HepG2 (cell line): ENCODE results near the gene GNPAT. TPM values are rescaled to one million over a fixed set of nuclear protein-coding genes. Genes with fewer than 3 reads are reported as not detected.

Source experiments
- ATAC-seq: fragments of 200-7000 bp; cut with Tn5 transposase; 3 replicates; pipeline ENCODE4 v1.9.1; 2020; ENCODE audit warnings: mild to moderate bottlenecking, moderate library complexity
- BruUV-seq: library from RNA; stranded (reverse); fragments of 400-500 nt; replicated peaks from 2 replicates; lab custom pipeline; 2021; lab: Mats Ljungman, UMichigan
- CTCF ChIA-PET: fragments of 300-600 bp; formaldehyde crosslinking; extraction: SDS; loops from one replicate; lab custom pipeline; 2021; ENCODE audit warnings: low total read pairs, inconsistent platforms, low intra/inter-chr PET ratio; lab: Yijun Ruan, JAX
- POLR2A ChIA-PET: fragments of 350-600 bp; sonication (Branson Sonifier 250); formaldehyde crosslinking; loops from one replicate; lab custom pipeline; 2020; ENCODE audit warnings: antibody characterized with exemption, inconsistent platforms; lab: Yijun Ruan, JAX
- DNase-seq: peaks from one replicate; pipeline ENCODE4 v3.0.0-alpha.2; 2015; ENCODE audit warnings: low spot score
- FAIRE-seq: peaks from 3 replicates; lab custom pipeline; 2011; peaks lifted over from hg19 to GRCh38; lab: Jason Lieb, UNC
- H2AFZ ChIP-seq: one replicate; pipeline ENCODE4 v1.6.1; 2011; ENCODE audit warnings: low read length, inconsistent platforms
- H3K27ac ChIP-seq: fragments of 300-600 bp; 3 replicates; pipeline ENCODE4 v1.8.0; 2011; ENCODE audit warnings: mixed run types, mild to moderate bottlenecking, mixed read lengths, low read length, inconsistent platforms; ENCODE audit not compliant: insufficient read depth; ENCODE audit errors: extremely low read length
- H3K27me3 ChIP-seq, 2 experiments: fragments of 200-600 bp in 1 of 2; 2 replicates in 1 of 2; 3 replicates in 1 of 2; pipeline versions ENCODE4 v1.6.0 to v1.8.0; 2011; ENCODE audit warnings: low read length in 2 of 2, mild to moderate bottlenecking in 2 of 2, moderate library complexity in 2 of 2, inconsistent platforms in 1 of 2; ENCODE audit not compliant: insufficient read depth in 2 of 2, control insufficient read depth in 1 of 2
- H3K36me3 ChIP-seq, 2 experiments: fragments of 200-600 bp in 1 of 2; replicated peaks in 1 of 2; 2 replicates in 1 of 2; 3 replicates in 1 of 2; pipeline versions ENCODE4 v1.5.1 to v1.8.0; 2011; ENCODE audit warnings: low read length in 2 of 2, inconsistent platforms in 1 of 2; ENCODE audit not compliant: insufficient read depth in 2 of 2, control insufficient read depth in 1 of 2
- H3K4me1 ChIP-seq: 2 replicates; pipeline ENCODE4 v1.5.1; 2012; ENCODE audit warnings: low read length, inconsistent platforms; ENCODE audit not compliant: insufficient read depth
- H3K4me2 ChIP-seq: 2 replicates; pipeline ENCODE4 v1.6.0; 2011; ENCODE audit warnings: low read depth, low read length, inconsistent platforms
- H3K4me3 ChIP-seq, 3 experiments: fragments of 200-600 bp in 1 of 3; sonication (generic), shearing (Covaris generic) in 1 of 3; replicated peaks in 1 of 3; 2 replicates each; pipeline ENCODE4 v1.5.1; 2011 to 2016; ENCODE audit warnings: low read length in 3 of 3, inconsistent platforms in 2 of 3, low read depth in 2 of 3, mild to moderate bottlenecking in 2 of 3, control low read depth in 1 of 3, mixed read lengths in 1 of 3; ENCODE audit not compliant: insufficient read depth in 1 of 3
- H3K79me2 ChIP-seq: one replicate; pipeline ENCODE4 v1.6.1; 2011; ENCODE audit warnings: low read length, inconsistent platforms; ENCODE audit not compliant: insufficient read depth
- H3K9ac ChIP-seq: 2 replicates; pipeline ENCODE4 v1.6.0; 2011; ENCODE audit warnings: mild to moderate bottlenecking, low read depth, low read length, inconsistent platforms; ENCODE audit not compliant: insufficient read depth
- H3K9me3 ChIP-seq: 2 replicates; pipeline ENCODE4 v1.5.1; 2012; ENCODE audit warnings: mild to moderate bottlenecking, low read length
- H4K20me1 ChIP-seq: 2 replicates; pipeline ENCODE4 v1.6.0; 2011; ENCODE audit warnings: inconsistent platforms, mild to moderate bottlenecking, low read length, moderate library complexity; ENCODE audit not compliant: insufficient read depth
- AFF4 ChIP-seq: sonication (generic); formaldehyde crosslinking; IDR thresholded peaks from 2 replicates; pipeline ENCODE4 v1.4.0; 2020; ENCODE audit warnings: missing genetic modification reagents
- DPF2 ChIP-seq: sonication (generic); formaldehyde crosslinking; IDR thresholded peaks from 2 replicates; pipeline ENCODE4 v1.4.0; 2020; ENCODE audit warnings: mild to moderate bottlenecking, low read depth, missing genetic modification reagents, borderline replicate concordance
- HHEX ChIP-seq: IDR thresholded peaks from 2 replicates; pipeline ENCODE4 v1.6.1; 2016; ENCODE audit warnings: control low read depth
- MAZ ChIP-seq, 2 experiments: sonication (generic) in 1 of 2; formaldehyde crosslinking in 1 of 2; IDR thresholded peaks; 2 replicates each; pipeline versions ENCODE4 v1.5.0 to v1.6.1; 2012 to 2020; ENCODE audit warnings: low read depth in 2 of 2, mild to moderate bottlenecking in 2 of 2, borderline replicate concordance in 1 of 2, improper control_type of control experiment in 1 of 2, low read length in 1 of 2, missing genetic modification reagents in 1 of 2, moderate library complexity in 1 of 2
- MXI1 ChIP-seq: IDR thresholded peaks from 3 replicates; pipeline ENCODE4 v1.6.1; 2012; ENCODE audit warnings: low read depth, low read length, inconsistent platforms, borderline replicate concordance
- ZNF292 ChIP-seq: sonication (generic); formaldehyde crosslinking; IDR thresholded peaks from 2 replicates; pipeline ENCODE4 v1.8.1; 2022; ENCODE audit warnings: mild to moderate bottlenecking, low read depth, missing genetic modification reagents, borderline replicate concordance
- ZNF614 ChIP-seq: IDR thresholded peaks from 2 replicates; pipeline ENCODE4 v1.6.1; 2018; ENCODE audit warnings: missing biosample characterization, missing genetic modification reagents, inconsistent platforms, borderline replicate concordance
- ZNF790 ChIP-seq: sonication (generic); formaldehyde crosslinking; IDR thresholded peaks from 2 replicates; pipeline ENCODE4 v1.8.0; 2022; ENCODE audit warnings: missing genetic modification reagents, mild to moderate bottlenecking, borderline replicate concordance
- WGBS: methylation state at CpG from one replicate; pipeline ENCODE4 v1.1.6; 2017; ENCODE audit warnings: low lambda C conversion rate; 5-methylcytosine and 5-hydroxymethylcytosine counted together
- in situ Hi-C: cut with HindIII; loops from 2 replicates; pipeline ENCODE4 v1.10.0; 2017; ENCODE audit warnings: low pct_unique_long_range_greater_than_20kb; ENCODE audit not compliant: extremely low pct_ligation_motif_present
- intact Hi-C: fragments of 100-400 bp; cut with micrococcal nuclease; formaldehyde crosslinking; loops from one replicate; pipeline ENCODE4 v1.10.0; 2022; ENCODE audit not compliant: unreplicated experiment
- polyA plus RNA-seq, 8 experiments: library from polyadenylated mRNA; depleted of rRNA in 3 of 8; stranded (reverse) in 7 of 8; unstranded in 1 of 8; fragments of >200 nt; fragmentation: Illumina TruSeq in 4 of 8; extraction: Trizol in 4 of 8; gene quantifications; 2 replicates each; pipeline versions ENCODE4 v1.2.1 to v1.2.3, GENCODE V29; 2011 to 2016; ENCODE audit warnings: low read depth in 4 of 8, missing spikeins in 1 of 8, mixed read lengths in 1 of 8; ENCODE audit not compliant: insufficient read depth in 1 of 8
- total RNA-seq, 5 experiments: library from RNA; depleted of rRNA; stranded (reverse); fragments of >200 nt; fragmentation: Illumina TruSeq; extraction: Trizol; gene quantifications; 2 replicates each; pipeline ENCODE4 v1.2.3, GENCODE V29; 2016; ENCODE audit warnings: low read depth in 1 of 5
- TF ChIP-seq, protein P1 (sequence below): sonication (generic); formaldehyde crosslinking; IDR thresholded peaks from 2 replicates; pipeline ENCODE4 v1.8.0; 2022; ENCODE audit warnings: low read depth, missing genetic modification reagents
- TF ChIP-seq, protein P2 (sequence below): sonication (generic); formaldehyde crosslinking; conservative IDR thresholded peaks from 2 replicates; pipeline ENCODE4 v1.4.0; 2020; ENCODE audit warnings: missing genetic modification reagents

Gene GNPAT
- total and polyA plus RNA-seq, 2 of the 13 experiments (the other 11 are each of a cell fraction or from before 2014, with no cell fraction given) = 58.3 to 114 TPM

GRCh38 chr1:231318568-231318967 lies 77.6 kb downstream of the GNPAT start:
- TF ChIP-seq AFF4 (CRISPR knock-in tag) = no peak
- TF ChIP-seq ZNF790 (CRISPR knock-in tag) = no peak
- no peak for TF ChIP-seq MAZ (IDR thresholded peaks at IDR 0.05; ENCODE audit: borderline replicate concordance, low read depth, low read length)
- no peak for TF ChIP-seq MAZ (CRISPR knock-in tag; IDR thresholded peaks at IDR 0.05; ENCODE audit: low read depth)
- TF ChIP-seq ZNF292 = no peak
- TF ChIP-seq HHEX = no peak
- TF ChIP-seq DPF2 (CRISPR knock-in tag) = no peak
- TF ChIP-seq, protein P1, sequence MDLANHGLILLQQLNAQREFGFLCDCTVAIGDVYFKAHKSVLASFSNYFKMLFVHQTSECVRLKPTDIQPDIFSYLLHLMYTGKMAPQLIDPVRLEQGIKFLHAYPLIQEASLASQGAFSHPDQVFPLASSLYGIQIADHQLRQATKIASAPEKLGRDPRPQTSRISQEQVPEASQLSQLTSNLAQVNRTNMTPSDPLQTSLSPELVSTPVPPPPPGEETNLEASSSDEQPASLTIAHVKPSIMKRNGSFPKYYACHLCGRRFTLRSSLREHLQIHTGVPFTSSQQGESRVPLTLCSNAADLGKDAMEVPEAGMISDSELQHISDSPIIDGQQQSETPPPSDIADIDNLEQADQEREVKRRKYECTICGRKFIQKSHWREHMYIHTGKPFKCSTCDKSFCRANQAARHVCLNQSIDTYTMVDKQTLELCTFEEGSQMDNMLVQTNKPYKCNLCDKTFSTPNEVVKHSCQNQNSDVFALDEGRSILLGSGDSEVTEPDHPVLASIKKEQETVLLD = no peak
- TF ChIP-seq MXI1 = no peak
- TF ChIP-seq, protein P2, sequence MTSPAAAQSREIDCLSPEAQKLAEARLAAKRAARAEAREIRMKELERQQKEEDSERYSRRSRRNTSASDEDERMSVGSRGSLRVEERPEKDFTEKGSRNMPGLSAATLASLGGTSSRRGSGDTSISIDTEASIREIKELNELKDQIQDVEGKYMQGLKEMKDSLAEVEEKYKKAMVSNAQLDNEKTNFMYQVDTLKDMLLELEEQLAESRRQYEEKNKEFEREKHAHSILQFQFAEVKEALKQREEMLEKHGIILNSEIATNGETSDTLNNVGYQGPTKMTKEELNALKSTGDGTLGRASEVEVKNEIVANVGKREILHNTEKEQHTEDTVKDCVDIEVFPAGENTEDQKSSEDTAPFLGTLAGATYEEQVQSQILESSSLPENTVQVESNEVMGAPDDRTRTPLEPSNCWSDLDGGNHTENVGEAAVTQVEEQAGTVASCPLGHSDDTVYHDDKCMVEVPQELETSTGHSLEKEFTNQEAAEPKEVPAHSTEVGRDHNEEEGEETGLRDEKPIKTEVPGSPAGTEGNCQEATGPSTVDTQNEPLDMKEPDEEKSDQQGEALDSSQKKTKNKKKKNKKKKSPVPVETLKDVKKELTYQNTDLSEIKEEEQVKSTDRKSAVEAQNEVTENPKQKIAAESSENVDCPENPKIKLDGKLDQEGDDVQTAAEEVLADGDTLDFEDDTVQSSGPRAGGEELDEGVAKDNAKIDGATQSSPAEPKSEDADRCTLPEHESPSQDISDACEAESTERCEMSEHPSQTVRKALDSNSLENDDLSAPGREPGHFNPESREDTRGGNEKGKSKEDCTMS = no peak
- TF ChIP-seq ZNF614 (CRISPR knock-in tag) = no peak
- Histone ChIP-seq H3K9me3 (no peaks in the 10 kb centered on the region), H3K9ac (no peak overlapping the region), H3K27me3 (no peaks in the 10 kb centered on the region), H3K4me1 (no peaks in the 10 kb centered on the region), H3K27ac (no peak overlapping the region), H3K79me2 (no peaks in the 10 kb centered on the region), H4K20me1 (no peaks in the 10 kb centered on the region), H3K4me3 (no peak overlapping the region), H2AFZ (no peak overlapping the region), H3K4me2 (no peak overlapping the region), H3K36me3 (no peaks in the 10 kb centered on the region)
- DNase-seq (no peak), FAIRE-seq (no peak), ATAC-seq (no peak)
- in situ Hi-C loops = no loop called here
- intact Hi-C loops = no loop called here
- POLR2A ChIA-PET = no interaction called here
- BruUV-seq = no TSS peak
- CTCF ChIA-PET = no interaction called here
- WGBS = 26% methylated on average over 4 of the region's 4 CpGs
